Activated CD4-positive, alpha-beta T cell treated with anti-CD3 and anti-CD28 coated beads for 4 hours (primary cell): ENCODE measurements around the gene TNPO3.
"Not testable (repeated sequence)": the region's sequence is repeated elsewhere in the genome, so short reads cannot be mapped to it uniquely, and the experiment has no call there.

ENCODE experiments used
- DNase-seq, 2 donors: peaks; one replicate each; pipeline ENCODE4 v3.0.0-alpha.2; 2020

TNPO3 gene

DNA sequence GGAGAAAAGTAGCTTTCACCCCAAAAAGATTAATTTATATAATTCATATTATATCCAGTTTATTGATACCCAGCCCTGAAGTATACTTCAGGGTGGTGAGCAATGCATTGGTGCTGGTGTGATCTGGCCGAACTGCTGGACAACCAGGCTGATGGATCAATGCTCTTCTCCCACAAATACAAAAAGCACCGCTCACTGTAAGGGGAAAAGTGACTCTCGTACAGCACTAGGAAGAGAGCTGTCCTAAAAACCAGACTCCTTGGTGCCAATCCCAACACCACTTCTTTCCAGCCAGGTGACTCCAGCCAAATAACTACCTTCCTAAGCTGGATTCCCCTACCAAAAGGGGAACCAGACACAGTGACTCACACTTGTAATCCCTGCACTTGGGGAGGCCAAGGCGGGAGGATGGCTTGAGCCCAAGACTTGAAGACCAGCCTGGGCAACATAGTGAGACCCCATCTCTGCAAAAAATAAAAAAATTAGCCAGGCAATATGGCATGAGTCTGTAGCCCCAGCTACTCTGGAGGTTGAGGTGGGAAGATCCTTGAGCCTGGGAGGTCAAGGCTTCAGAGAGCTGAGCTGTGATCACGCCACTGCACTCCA, 13.1 kb upstream of the TNPO3 start:
- DNase-seq, result no peak

DNA sequence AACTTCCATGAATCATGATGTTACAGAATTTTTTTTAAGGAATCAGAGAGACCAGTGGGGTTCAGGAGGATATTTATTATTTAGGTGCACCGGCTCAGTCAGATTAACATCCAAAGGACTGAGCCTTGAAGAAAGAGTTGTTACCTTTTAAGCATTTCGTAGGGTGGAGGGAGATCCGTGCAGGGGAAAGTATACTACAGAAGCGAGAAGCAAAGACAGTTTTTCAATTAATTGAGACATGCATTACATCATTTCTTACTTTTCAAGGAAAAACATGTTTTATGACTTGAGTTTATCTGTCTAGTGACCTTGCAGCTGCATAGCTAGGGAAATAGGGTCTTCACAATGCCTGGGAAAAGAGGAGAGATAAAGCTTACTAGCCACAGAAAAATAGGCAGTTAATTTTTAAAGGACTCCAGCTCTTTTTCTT, 12.2 kb upstream of the TNPO3 start:
- not testable (repeated sequence) for DNase-seq

DNA sequence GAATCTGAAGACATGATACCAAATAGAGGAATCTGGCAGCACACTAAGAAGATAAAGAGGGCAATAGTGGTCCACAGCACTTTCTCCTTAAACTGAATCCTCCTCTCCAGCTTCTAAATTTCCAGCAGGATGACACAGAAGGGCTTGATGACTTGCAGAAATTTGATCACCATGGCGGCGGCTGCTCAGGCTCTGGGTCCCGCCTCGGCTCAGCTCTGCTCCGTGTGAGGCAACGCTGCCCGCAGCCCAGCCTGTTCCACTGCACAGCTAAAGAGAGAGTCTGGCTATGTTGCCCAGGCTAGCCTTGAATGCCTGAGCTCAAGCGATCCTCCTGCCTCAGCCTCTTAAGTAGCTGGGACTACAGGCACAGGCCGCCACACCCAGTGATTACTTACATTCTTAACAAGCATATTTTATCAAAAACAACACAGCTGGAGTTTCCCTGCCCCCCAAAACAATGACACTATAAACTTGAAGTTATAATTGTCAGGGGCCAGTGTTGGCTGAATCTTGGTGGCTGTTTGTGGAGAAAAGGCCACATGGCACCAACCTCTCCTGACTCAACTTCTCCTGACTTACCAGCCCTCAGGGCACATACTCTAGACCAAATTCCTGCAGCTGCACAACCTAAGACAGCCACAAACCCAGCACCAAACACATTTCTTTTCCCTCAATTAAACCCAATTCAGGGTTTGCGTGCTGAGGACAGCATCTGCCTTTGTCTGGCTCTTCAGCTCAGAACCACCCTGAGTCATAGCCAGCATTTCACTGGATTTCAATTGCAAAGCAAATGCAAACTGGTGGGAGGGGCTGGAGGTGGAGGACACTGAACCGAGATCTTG, 11.6 kb upstream of the TNPO3 start:
- DNase-seq, result no peak

DNA sequence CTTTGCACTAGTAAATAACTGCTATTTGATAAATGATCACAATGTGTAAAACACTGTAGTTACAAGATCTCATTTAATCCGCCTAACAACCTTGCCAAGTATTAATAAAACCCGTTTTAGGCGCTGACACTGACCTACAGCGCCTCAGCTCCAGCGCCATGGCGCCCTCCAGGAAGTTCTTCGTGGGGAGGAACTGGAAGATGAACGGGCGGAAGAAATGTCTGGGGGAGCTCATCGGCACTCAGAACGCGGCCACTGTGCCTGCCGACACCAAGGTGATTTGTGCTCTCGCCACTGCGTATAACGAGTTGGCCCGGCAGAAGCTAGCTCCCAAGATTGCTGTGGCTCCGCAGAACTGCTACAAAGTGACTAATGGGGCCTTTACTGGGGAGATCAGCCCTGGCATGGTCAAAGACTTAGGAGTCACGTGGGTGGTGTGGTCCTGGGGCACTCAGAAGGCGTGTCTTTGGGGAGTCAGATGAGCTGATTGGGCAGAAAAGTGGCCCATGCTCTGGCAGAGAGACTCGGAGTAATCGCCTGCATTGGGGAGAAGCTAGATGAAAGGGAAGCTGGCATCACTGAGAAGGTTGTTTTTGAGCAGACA, 1.1 kb upstream of the TNPO3 start:
- no peak for DNase-seq

GRCh38 chr7:129055294-129055816, 444 bp upstream of the TNPO3 start:
- DNase-seq, result no peak

DNA sequence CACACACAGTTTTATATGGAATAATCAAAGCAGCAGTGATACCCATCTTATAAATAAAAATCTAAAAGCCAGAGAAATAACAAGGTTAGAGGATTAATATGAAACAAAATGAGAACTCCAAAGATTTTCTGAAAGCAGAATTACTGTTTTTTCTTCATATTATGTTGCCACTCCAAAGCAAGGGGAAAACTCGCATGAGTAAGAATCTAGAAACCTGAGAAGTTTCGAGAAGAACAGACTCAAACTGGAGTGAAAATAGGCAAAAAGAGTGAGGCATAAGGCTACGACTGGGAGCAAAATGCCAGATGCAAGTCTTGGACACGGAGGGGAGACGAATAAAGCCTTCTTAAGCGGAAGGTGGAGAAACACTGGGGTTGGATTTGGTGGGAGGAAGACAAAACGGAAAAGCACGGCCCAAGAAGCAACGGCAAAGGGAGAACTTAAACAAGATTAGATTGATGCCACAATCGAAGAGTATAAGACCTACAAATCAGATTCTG, 923 bp downstream of the TNPO3 start:
- no peak for DNase-seq

GRCh38 chr7:129052441-129052840, 2.5 kb downstream of the TNPO3 start:
- no peak for DNase-seq

GRCh38 chr7:129051459-129051858, 3.5 kb downstream of the TNPO3 start:
- DNase-seq, result not testable (repeated sequence)

DNA sequence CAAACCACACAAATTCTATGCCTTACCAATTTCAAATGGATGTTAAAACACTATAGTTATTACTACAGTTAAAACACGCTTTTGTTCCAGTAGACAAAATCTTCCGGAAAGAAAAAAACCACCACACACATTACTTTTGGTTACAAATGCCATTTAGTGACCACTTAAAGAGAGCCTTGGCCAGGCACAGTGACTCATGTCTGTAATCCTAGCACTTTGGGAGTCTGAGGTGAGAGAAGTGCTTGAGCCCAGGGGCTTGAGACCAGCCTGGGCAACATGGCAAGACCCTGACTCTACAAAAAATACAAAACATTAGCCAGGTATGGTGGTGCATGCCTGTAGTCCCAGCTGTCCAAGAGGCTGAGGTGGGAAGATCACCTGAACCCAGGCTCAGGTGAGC, 7.2 kb downstream of the TNPO3 start:
- no peak for DNase-seq

DNA sequence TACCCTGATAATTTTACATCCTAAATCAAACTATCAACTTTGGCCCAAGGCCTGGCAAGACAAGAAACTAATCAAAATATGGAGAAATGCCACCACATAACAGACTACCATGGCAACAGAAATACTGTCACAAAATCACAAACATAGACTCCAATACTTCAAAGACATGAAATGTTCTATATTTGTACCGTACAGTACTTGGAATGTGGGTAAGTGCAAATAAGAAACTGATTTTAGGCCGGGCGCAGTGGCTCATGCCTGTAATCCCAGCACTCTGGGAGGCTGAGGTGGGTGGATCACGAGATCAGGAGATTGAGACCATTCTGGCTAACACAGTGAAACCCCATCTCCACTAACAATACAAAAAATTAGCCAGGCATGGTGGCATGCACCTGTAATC, 9.2 kb downstream of the TNPO3 start:
- no peak for DNase-seq

DNA sequence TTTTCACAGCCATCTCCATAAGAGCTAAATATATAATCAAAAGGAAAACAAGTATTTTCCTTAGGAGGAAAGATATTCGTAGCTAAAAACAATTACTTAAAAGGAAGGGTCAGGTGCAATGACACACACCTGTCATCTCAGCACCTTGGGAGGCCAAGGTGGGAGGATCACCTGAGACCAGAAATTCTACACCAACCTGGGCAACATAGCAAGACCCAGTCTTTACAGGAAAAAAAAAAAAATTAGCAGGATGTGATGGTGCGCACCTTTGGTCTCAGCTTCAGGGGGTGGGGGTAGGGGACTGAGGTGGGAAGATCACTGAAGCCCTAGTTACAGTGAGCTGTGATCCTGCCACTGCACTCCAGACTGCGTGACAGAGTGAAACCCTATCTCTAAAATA, 11.9 kb downstream of the TNPO3 start:
- DNase-seq, result no peak

DNA sequence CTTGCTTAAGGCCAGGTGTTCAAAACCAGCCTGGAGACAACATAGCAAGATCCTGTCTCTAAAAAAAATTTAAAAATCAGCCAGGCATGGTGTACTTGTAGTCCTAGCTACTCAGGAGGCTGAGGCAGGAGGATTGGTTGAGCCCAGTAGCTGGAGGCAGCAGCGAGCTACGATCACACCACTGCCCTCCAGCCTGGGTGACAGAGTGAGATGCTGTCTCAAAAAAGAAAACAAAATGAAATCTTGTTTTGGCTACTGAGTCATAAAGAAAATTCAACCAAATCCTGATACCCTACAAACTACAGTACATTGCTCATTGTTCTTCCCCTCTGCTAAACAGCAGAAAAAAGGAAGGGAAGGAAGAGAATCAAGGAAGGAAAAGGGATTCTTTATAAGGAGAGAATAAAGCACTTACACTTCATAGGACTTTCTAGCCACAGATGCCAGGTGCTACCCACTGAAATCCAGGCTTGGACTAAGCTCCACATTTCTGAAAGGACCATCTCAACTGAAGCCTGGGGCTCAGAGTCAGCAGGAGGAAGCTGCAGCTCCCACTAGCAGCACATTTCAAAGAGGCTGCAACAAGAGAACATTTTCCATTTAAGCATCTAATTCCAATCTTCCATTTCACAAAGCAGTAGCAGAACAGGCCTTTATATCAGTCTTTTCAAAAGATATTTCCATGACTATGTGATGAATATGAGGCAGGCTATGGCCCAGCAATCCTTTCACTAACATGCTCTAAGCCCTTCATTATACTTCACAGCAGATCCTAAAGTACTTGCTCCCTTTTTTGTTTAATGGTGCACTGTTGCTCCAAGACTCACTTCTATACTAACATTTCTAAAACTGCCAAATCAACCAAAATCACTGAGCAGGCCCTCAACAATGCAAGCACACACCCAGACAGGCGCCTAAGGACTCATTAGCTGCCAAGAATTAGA, 13.5 kb downstream of the TNPO3 start:
- no peak for DNase-seq

GRCh38 chr7:129038468-129038867, 16.4 kb downstream of the TNPO3 start:
- DNase-seq, result not testable (repeated sequence)

DNA sequence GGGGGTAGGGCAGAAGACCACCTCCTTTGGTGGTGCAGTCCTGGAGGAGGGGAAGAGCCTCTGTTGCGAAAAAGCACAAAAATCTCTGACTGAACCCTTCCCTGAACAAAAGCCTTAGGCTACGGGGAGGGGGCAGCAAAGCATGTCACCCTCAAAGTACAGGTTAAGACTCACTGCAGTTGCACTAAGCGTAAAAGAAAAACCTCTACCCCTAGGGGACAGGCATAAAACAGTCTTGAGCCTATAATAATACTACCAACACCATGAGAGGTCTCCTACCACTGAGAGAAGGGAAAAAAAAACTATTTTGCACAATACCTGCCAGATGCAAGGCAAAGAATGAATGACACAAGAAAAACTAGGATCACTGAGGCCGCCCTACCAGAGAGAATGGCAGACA, 17.3 kb downstream of the TNPO3 start:
- DNase-seq, result no peak

DNA sequence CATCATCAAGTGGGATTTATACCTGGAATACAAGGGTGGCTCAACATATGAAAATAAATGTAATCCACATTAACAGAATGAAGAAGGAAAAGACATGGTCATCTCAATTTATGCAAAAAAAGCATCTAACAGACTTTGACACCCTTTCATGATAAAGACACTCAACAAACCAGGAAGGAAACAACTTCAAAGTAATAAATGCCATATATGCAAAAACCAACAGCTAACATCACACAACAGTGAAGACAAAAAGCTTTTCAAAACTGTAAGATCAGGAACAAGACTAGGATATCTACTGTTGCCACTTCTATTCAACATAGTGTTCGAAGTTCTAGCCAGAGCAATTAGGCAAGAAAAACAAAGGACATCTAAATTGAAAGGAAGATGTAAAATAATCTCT, 22.9 kb downstream of the TNPO3 start:
- DNase-seq, result no peak

GRCh38 chr7:129030440-129030839, 24.5 kb downstream of the TNPO3 start:
- no peak for DNase-seq

DNA sequence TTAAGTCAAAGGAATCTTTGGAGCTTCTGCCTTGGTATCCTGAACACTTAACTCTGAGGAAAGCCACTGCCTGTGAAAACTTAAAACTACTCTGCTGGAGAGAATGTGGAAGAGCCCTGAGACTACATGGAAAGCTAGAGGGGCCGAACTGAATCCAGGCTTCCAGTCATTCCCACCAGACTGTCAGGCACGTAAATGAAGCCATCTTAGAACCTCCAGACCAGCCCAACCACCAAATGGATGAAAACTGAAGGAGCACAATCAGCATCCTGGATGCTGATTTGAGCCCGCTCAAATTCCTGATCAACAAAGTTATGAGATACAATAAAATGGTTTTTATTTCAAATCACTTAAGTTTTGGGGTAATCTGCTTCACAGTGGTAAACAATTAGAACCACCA, 30.8 kb downstream of the TNPO3 start:
- no peak for DNase-seq

DNA sequence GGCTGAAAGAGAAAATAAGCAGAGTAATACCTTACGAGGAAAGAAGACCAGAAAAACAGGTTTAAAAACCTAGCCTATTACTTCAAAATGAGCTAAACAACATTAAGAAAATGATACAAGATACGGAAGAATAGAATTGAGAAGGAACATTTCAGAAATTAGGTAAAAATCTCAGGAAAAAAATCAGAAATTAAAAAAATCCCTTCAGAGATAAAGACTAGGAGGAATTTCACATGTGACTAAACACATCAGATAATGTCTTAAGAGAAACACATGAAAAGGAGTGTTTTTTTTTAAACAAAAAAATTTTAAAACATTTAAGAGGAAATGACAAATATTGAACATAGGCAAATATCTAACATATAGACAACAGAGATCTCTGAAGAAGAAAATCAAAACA, 33.3 kb downstream of the TNPO3 start:
- DNase-seq, result no peak

DNA sequence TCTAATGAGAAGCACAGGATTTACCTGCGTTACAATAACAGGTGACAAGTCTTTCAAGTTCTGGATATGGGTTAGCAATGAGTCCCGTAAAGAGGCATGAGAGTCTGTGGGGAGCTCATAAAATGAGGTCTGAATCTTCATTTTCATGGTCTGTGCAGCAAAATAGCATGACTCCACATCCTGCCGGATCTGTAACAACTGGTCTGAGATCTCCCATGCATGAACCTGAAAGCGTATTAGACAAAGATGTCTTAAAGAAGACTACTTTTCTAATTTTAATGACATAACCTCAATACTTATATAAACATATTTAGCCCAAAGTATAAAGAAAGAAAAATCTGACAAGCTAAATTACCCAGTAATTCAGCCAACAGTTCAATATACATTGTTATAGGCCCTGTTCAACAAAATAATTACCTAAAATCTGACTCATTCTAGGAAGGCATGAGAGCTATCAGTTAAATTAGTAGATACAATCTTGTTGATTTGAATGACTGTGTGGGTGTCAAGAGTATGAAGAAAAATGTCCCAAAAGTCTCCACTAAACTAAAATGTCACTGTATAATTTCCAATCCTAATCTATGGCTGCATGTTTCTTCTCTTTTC, 36.9 kb downstream of the TNPO3 start:
- DNase-seq, result no peak

DNA sequence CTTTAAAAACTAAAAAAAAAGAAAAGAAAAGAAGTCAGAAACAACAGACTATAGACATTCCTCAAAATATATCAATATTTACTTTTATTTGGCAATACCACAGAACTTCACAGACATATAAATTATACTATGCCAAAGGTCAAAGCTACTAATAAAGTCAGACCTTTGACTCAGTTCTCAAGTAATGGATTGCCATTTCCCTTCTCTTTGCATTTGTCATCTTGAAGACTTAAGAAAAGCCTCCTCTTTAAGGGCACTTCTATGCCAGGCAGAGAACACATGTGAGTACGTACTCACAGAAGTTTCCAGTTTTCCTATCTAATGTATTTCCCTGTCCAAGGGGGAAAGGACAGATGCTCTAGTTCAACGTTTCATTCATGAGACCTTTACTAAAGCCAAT, 37.6 kb downstream of the TNPO3 start:
- no peak for DNase-seq

- DNase-seq, result no peak
Measured at GRCh38 chr7:129014501-129015101, 40.3 kb downstream of the TNPO3 start.
